GM23338 (cell line): ENCODE results near the gene HEYL. TPM values are rescaled to one million over a fixed set of nuclear protein-coding genes. Genes with fewer than 3 reads are reported as not detected.

ENCODE experiments used
- ATAC-seq: fragments of 200-7000 bp; cut with Tn5 transposase; 3 replicates; pipeline ENCODE4 v1.9.1; 2020
- DNase-seq: peaks from one replicate; pipeline ENCODE4 v3.0.0-alpha.2; 2015; ENCODE audit warnings: low spot score
- H2AFZ ChIP-seq: fragments of 200-600 bp; sonication (generic); 2 replicates; pipeline ENCODE4 v1.8.0; 2016; ENCODE audit warnings: antibody characterized with exemption, mild to moderate bottlenecking, moderate library complexity
- H3F3A ChIP-seq: fragments of 200-600 bp; sonication (generic); replicated peaks from 2 replicates; pipeline ENCODE4 v1.8.0; 2017; ENCODE audit warnings: antibody characterized with exemption, mixed run types, low read depth
- H3K27ac ChIP-seq: fragments of 200-600 bp; sonication (generic); 2 replicates; pipeline ENCODE4 v1.6.1; 2016; ENCODE audit warnings: low read depth
- H3K27me3 ChIP-seq: fragments of 200-600 bp; sonication (generic); 2 replicates; pipeline ENCODE4 v1.8.0; 2016; ENCODE audit warnings: mild to moderate bottlenecking, mixed run types, moderate library complexity; ENCODE audit not compliant: insufficient read depth
- H3K36me3 ChIP-seq: fragments of 200-600 bp; sonication (generic); 2 replicates; pipeline ENCODE4 v1.8.0; 2016; ENCODE audit warnings: mild to moderate bottlenecking; ENCODE audit not compliant: insufficient read depth
- H3K4me1 ChIP-seq: fragments of 200-600 bp; sonication (generic); 2 replicates; pipeline ENCODE4 v1.8.0; 2016; ENCODE audit warnings: mild to moderate bottlenecking, moderate library complexity; ENCODE audit not compliant: insufficient read depth
- H3K4me2 ChIP-seq: fragments of 200-600 bp; sonication (generic); 2 replicates; pipeline ENCODE4 v1.7.1; 2017; ENCODE audit warnings: mixed run types
- H3K4me3 ChIP-seq: fragments of 200-600 bp; sonication (generic); 2 replicates; pipeline ENCODE4 v1.6.1; 2016; ENCODE audit warnings: mixed run types
- H3K79me2 ChIP-seq: fragments of 200-600 bp; sonication (generic); replicated peaks from 2 replicates; pipeline ENCODE4 v1.8.0; 2017; ENCODE audit warnings: mild to moderate bottlenecking; ENCODE audit not compliant: insufficient read depth
- H3K9me2 ChIP-seq: fragments of 200-600 bp; sonication (generic); 2 replicates; pipeline ENCODE4 v1.8.0; 2017; ENCODE audit not compliant: insufficient read depth
- H4K20me1 ChIP-seq: fragments of 200-600 bp; sonication (generic); replicated peaks from 2 replicates; pipeline ENCODE4 v1.8.0; 2017; ENCODE audit warnings: mild to moderate bottlenecking; ENCODE audit not compliant: insufficient read depth
- H3K27ac Mint-ChIP-seq: 2 replicates; pipeline ENCODE4 v1.8.0; 2020; ENCODE audit warnings: inconsistent platforms, mild to moderate bottlenecking, moderate library complexity, mixed read lengths
- H3K27me3 Mint-ChIP-seq: 3 replicates; pipeline ENCODE4 v1.8.0; 2022; ENCODE audit warnings: low read depth, mild to moderate bottlenecking, moderate library complexity, mixed read lengths, inconsistent platforms; ENCODE audit not compliant: insufficient read depth, poor library complexity
- H3K36me3 Mint-ChIP-seq: 3 replicates; pipeline ENCODE4 v1.8.0; 2021; ENCODE audit warnings: low read depth, mild to moderate bottlenecking, inconsistent platforms, moderate library complexity, mixed read lengths
- H3K4me1 Mint-ChIP-seq: 3 replicates; pipeline ENCODE4 v1.8.0; 2020; ENCODE audit warnings: mild to moderate bottlenecking, inconsistent platforms, mixed read lengths
- H3K4me3 Mint-ChIP-seq: 3 replicates; pipeline ENCODE4 v1.8.0; 2021; ENCODE audit warnings: moderate library complexity, mild to moderate bottlenecking, inconsistent platforms, mixed read lengths
- H3K9me3 Mint-ChIP-seq: 3 replicates; pipeline ENCODE4 v1.8.0; 2020; ENCODE audit warnings: moderate library complexity, mild to moderate bottlenecking, inconsistent platforms, mixed read lengths
- CREB1 ChIP-seq: fragments of 250-450 bp; sonication (Bioruptor Pico); IDR thresholded peaks from 2 replicates; pipeline ENCODE4 v1.5.0; 2020; ENCODE audit warnings: low read depth, mild to moderate bottlenecking, moderate library complexity
- CTCF ChIP-seq, 2 experiments: fragments of 200-600 bp in 1 of 2; sonication (generic) in 1 of 2; conservative IDR thresholded peaks; 2 replicates each; pipeline versions ENCODE4 v1.5.1 to v1.6.1; 2016 to 2017; ENCODE audit warnings: antibody characterized with exemption in 2 of 2, low read depth in 2 of 2, mild to moderate bottlenecking in 2 of 2, moderate library complexity in 1 of 2
- EZH2 ChIP-seq: fragments of 200-600 bp; sonication (generic); IDR thresholded peaks from one replicate; pipeline ENCODE4 v1.8.0; 2017; ENCODE audit warnings: antibody characterized with exemption, mild to moderate bottlenecking, low read depth; ENCODE audit not compliant: unreplicated experiment
- EZH2phosphoT487 ChIP-seq: fragments of 200-600 bp; sonication (generic); IDR thresholded peaks from one replicate; pipeline ENCODE4 v1.8.1; 2018; ENCODE audit warnings: antibody characterized with exemption; ENCODE audit not compliant: unreplicated experiment
- NANOG ChIP-seq: IDR thresholded peaks from 2 replicates; pipeline ENCODE4 v1.6.1; 2016; ENCODE audit warnings: antibody characterized with exemption, borderline replicate concordance
- POLR2AphosphoS5 ChIP-seq: IDR thresholded peaks from 2 replicates; pipeline ENCODE4 v1.6.1; 2016; ENCODE audit warnings: antibody characterized with exemption, low read depth
- REST ChIP-seq: IDR thresholded peaks from one replicate; pipeline ENCODE4 v1.6.1; 2018; ENCODE audit warnings: antibody characterized with exemption; ENCODE audit not compliant: unreplicated experiment
- ZNF331 ChIP-seq: fragments of 250-450 bp; sonication (Bioruptor Pico); IDR thresholded peaks from 2 replicates; pipeline ENCODE4 v1.5.0; 2020; ENCODE audit warnings: low read depth, mild to moderate bottlenecking, moderate library complexity
- ZNF462 ChIP-seq: fragments of 250-450 bp; sonication (Bioruptor Pico); IDR thresholded peaks from 2 replicates; pipeline ENCODE4 v1.5.0; 2020; ENCODE audit warnings: mild to moderate bottlenecking, moderate library complexity
- polyA plus RNA-seq: library from polyadenylated mRNA; unstranded; fragments of >200 nt; fragmentation: Nextera tagmentation; extraction: Ambion mirVana; gene quantifications from 2 replicates; pipeline ENCODE4 v1.2.1, GENCODE V29; 2016
- total RNA-seq: library from RNA; depleted of rRNA; stranded (reverse); fragments of >200 nt; shearing (Covaris generic); gene quantifications from 2 replicates; pipeline ENCODE4 v1.2.3, GENCODE V29; 2014
- TF ChIP-seq, protein P1 (sequence below): IDR thresholded peaks from 2 replicates; pipeline ENCODE4 v1.6.1; 2016; ENCODE audit warnings: antibody characterized with exemption

Gene HEYL
- total and polyA plus RNA-seq, 2 experiments from 2014 or later = 1.6 to 4.5 TPM

DNA sequence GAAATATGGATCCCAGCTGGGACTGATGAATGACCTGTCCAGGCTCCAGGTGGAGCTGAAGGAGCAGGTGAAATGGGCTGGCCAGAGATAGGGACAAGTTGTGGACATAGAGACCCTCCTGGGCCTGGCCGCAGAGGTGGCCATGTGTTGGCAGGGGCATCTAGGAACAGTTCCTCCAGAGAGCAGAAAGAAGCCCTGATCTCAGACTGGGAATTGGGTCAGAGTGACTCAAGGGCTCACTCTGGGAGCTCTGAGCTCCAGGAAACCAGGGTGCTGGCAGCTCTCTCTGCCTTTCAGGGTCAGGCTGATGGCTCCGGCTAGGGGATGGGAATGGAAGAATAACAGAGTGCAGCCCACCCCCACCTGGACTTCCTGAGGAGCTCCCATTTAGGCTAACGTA is 29.5 kb upstream of the HEYL start (continued):
- TF ChIP-seq, protein P1, sequence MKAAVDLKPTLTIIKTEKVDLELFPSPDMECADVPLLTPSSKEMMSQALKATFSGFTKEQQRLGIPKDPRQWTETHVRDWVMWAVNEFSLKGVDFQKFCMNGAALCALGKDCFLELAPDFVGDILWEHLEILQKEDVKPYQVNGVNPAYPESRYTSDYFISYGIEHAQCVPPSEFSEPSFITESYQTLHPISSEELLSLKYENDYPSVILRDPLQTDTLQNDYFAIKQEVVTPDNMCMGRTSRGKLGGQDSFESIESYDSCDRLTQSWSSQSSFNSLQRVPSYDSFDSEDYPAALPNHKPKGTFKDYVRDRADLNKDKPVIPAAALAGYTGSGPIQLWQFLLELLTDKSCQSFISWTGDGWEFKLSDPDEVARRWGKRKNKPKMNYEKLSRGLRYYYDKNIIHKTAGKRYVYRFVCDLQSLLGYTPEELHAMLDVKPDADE = no peak
- TF ChIP-seq EZH2 (no peak), CTCF (conservative IDR thresholded peaks at IDR 0.05; ENCODE audit: low read depth in 2 of 2) (no peak), NANOG (no peak)

GRCh38 chr1:39668111-39668510 is 28.7 kb upstream of the HEYL start:
- Histone ChIP-seq H3K27me3 (peaks cover 94% of the 10 kb centered on the region), H3F3A (no peaks in the 10 kb centered on the region), H3K4me2 (no peak overlapping the region), H3K4me3 (no peak overlapping the region), H3K79me2 (no peaks in the 10 kb centered on the region), H3K9me2 (no peaks in the 10 kb centered on the region), H4K20me1 (peaks cover 8% of the 10 kb centered on the region; the same call in 1 of the 2 replicates), H3K4me1 (peaks cover 5% of the 10 kb centered on the region; the same call in 1 of the 2 replicates), H2AFZ (no peak overlapping the region), H3K27ac (no peak overlapping the region), H3K36me3 (no peaks in the 10 kb centered on the region)
- no peaks in the 10 kb centered on the region for H3K9me3 Mint-ChIP-seq
- peaks cover 83% of the 10 kb centered on the region for H3K27me3 Mint-ChIP-seq
- DNase-seq (no peak), ATAC-seq (no peak)
- no peaks in the 10 kb centered on the region for H3K36me3 Mint-ChIP-seq
- no peak overlapping the region for H3K4me3 Mint-ChIP-seq
- H3K27ac Mint-ChIP-seq = no peak overlapping the region
- peaks cover 9% of the 10 kb centered on the region for H3K4me1 Mint-ChIP-seq
- no peak for TF ChIP-seq EZH2phosphoT487
- no peak for TF ChIP-seq ZNF462 (CRISPR knock-in tag)
- no peak for TF ChIP-seq REST
- TF ChIP-seq POLR2AphosphoS5 = no peak
- no peak for TF ChIP-seq CTCF (conservative IDR thresholded peaks at IDR 0.05; ENCODE audit: low read depth in 2 of 2)
- no peak for TF ChIP-seq CREB1 (CRISPR knock-in tag)
- no peak for TF ChIP-seq ZNF331
- no peak for TF ChIP-seq EZH2
- TF ChIP-seq NANOG = no peak
